ENCODE results near the gene MAML2. TPM values are rescaled to one million over a fixed set of nuclear protein-coding genes. Genes with fewer than 3 reads are reported as not detected.
A peak's percentile ranks its signal among the peaks of the same experiment; 100 is the strongest.

The MAML2 gene
- total RNA-seq, 4 donors from 2014 or later: 19.0 to 36.4 (median 31.4) TPM

DNA sequence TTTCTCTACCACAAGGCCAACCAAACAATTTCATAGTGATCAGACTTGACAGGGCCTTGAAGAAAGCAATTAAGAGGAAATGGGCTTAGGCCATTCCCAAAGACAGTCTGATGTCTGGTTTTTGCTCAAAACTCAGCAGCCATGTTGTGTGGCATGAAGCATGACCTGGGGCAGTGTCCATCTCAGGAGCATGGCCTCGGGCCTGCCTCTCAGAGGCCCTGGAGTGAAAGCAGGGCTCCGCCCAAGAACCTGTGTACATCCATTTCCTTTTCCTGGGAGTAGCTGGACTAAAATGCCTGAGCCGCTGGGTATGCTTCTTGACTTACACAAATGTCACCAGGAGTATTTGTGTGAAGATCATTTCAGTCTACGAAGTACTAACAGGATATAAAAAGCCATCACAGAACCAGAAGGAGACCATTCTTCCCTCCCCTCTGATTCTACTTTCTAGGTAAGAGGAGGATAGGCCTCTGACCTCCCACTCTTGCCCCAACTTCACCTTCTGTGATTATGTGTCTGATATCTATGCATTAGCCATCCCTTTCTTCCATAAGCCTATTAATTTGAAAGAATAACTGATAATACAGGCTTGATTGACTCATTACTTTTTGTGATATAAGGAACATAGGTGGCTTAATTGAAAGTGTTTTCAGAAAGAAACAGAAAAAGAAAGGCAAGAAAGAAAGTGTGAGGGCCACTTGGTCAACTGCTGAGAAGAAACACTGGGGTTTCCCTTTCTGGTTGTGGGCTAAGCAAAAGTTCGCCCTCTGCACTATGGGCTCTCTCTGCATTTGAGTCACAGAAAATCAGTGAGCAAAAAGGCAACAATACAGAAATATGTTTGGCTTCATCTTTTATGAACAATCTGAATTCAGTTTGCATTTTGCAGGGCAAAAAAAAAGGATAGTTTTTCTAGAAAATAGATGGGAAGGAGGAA lies 230.5 kb downstream of the MAML2 start:
- TF ChIP-seq, protein P1, sequence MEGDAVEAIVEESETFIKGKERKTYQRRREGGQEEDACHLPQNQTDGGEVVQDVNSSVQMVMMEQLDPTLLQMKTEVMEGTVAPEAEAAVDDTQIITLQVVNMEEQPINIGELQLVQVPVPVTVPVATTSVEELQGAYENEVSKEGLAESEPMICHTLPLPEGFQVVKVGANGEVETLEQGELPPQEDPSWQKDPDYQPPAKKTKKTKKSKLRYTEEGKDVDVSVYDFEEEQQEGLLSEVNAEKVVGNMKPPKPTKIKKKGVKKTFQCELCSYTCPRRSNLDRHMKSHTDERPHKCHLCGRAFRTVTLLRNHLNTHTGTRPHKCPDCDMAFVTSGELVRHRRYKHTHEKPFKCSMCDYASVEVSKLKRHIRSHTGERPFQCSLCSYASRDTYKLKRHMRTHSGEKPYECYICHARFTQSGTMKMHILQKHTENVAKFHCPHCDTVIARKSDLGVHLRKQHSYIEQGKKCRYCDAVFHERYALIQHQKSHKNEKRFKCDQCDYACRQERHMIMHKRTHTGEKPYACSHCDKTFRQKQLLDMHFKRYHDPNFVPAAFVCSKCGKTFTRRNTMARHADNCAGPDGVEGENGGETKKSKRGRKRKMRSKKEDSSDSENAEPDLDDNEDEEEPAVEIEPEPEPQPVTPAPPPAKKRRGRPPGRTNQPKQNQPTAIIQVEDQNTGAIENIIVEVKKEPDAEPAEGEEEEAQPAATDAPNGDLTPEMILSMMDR (IDR thresholded peaks at IDR 0.05): no peak
- no peak for TF ChIP-seq POLR2A (IDR thresholded peaks at IDR 0.05)
- no peaks in the 10 kb centered on the region for H3K27me3 ChIP-seq
- no peak for DNase-seq
- H3K4me3 ChIP-seq (replicated peaks in 1 of 3): no peak overlapping the region
- H3K4me1 ChIP-seq: peaks cover 25 to 29% of the 10 kb centered on the region in 2 donors
- intact Hi-C loops (cut with DNase I): no loop called here
- 89 to 90% methylated on average over 5 of the region's 5 CpGs for WGBS, 2 donors
- peak overlapping the region in 2 of 3 donors; percentile 27 to 78 for H3K27ac ChIP-seq
- no peaks in the 10 kb centered on the region for H3K36me3 ChIP-seq
- no peaks in the 10 kb centered on the region for H3K9me3 ChIP-seq

DNA sequence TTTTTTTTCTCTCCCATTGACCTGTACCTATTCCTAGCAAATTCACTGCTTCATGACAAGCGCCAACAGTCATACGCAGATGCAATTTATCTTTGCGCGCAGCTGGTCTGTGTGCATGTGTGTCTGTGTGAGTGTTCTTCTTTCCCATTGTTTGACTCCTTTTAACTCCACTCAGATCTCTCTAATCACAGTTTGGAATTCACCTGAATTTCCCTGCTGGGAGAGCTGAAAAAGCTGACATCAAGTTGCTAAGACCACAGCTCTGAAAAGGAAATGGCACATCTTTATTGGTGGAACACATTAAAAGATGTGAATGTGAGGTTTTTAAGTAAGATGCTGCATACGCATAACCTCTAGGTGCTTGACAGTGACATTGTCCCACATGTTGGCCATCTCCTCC lies 231.7 kb downstream of the MAML2 start:
- WGBS, 2 donors: 88 to 96% methylated on average over 5 of the region's 5 CpGs
- Histone ChIP-seq H3K4me1 (peaks cover 25 to 29% of the 10 kb centered on the region in 2 donors), H3K9me3 (no peaks in the 10 kb centered on the region), H3K27ac (peak overlapping the region in 1 of 3 donors; percentile 14), H3K4me3 (replicated peaks in 1 of 3) (no peak overlapping the region), H3K36me3 (no peaks in the 10 kb centered on the region), H3K27me3 (no peaks in the 10 kb centered on the region)
- intact Hi-C loops (cut with DNase I): no loop called here
- TF ChIP-seq, protein P1 (IDR thresholded peaks at IDR 0.05): no peak
- no peak for TF ChIP-seq POLR2A (IDR thresholded peaks at IDR 0.05)
- DNase-seq: no peak

DNA sequence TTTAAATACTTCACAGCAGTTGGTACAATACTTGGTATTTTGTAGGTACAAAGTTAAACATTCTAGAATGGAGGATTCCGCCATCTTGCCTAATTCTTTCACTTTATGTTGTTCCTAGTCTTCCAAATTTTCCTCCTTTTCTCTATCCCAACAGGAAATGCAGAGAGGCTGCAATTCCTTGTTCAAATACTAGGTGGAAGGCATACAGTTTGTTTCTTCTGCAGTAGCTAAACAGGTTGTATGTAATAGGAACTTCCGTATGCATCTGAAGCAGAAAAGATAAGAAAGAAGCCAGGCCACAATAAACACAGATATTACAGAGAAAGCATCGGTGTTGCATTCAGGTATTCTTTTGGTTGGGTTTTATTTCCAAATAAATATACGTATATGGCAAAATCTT lies 232.7 kb downstream of the MAML2 start:
- H3K4me3 ChIP-seq (replicated peaks in 1 of 3): no peak overlapping the region
- peaks cover 29 to 32% of the 10 kb centered on the region in 2 donors for H3K4me1 ChIP-seq
- no peaks in the 10 kb centered on the region for H3K27me3 ChIP-seq
- DNase-seq: no peak
- intact Hi-C loops (cut with DNase I): no loop called here
- no peak overlapping the region for H3K27ac ChIP-seq
- 95 to 97% methylated on average over 4 of the region's 4 CpGs for WGBS, 2 donors
- H3K36me3 ChIP-seq: no peaks in the 10 kb centered on the region
- H3K9me3 ChIP-seq: no peaks in the 10 kb centered on the region
- TF ChIP-seq POLR2A (IDR thresholded peaks at IDR 0.05): no peak
- TF ChIP-seq, protein P1 (IDR thresholded peaks at IDR 0.05): no peak

DNA sequence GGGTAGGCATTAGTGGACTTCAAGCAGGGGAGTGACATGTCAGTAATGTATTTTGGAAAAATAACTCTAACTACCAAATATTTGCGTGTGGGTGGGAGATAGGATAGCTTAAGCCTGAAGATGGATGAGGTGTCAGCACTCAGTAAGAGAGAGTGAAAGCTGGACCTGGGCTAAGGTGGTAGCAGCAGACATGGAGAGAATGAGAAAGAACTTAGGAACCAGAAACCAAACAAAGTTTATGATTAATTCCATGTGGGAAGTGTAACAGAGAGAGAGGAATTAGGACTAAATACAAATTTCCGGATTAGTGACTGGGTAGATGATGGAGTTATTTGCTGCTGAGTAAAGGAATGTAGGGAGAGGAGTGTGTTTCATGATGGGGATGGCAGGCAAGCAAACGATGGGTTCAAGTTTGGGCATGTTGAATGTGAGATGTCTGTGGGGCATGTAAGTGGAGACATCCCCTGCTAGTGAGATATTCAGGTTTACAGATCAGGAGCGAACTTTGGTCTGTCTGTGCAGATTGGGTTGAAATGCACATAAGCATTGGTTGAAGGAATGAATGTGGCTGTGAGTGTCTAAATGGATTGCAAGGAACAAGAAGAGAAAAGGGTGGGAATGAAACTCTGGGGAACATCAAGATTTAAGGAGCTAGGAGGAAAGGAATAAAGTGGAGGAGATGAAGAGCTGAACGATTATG lies 233.5 kb downstream of the MAML2 start:
- no peaks in the 10 kb centered on the region for H3K36me3 ChIP-seq
- peaks cover 22 to 33% of the 10 kb centered on the region in 2 donors for H3K4me1 ChIP-seq
- no peaks in the 10 kb centered on the region for H3K9me3 ChIP-seq
- H3K27me3 ChIP-seq: no peaks in the 10 kb centered on the region
- WGBS, 2 donors: 91 to 92% methylated on average over 5 of the region's 5 CpGs
- H3K27ac ChIP-seq: no peak overlapping the region
- intact Hi-C loops (cut with DNase I): no loop called here
- no peak for DNase-seq
- no peak for TF ChIP-seq POLR2A (IDR thresholded peaks at IDR 0.05)
- TF ChIP-seq, protein P1 (IDR thresholded peaks at IDR 0.05): no peak
- H3K4me3 ChIP-seq (replicated peaks in 1 of 3): no peak overlapping the region
